BLaER1 treated with 17β-estradiol and CSF1 and Interleukin-3, amounts not matched to agents 10 nM and 100 nM (cell line): ENCODE data around the gene SPACA6.
"Not testable (repeated sequence)": the region's sequence is repeated elsewhere in the genome, so short reads cannot be mapped to it uniquely, and the experiment has no call there.

Experiments used
- H3K27ac ChIP-seq, 11 experiments: shearing (Covaris generic); formaldehyde crosslinking; 2 replicates each; pipeline ENCODE4 v1.8.1; 2022
- H3K27me3 ChIP-seq, 11 experiments: shearing (Covaris generic); formaldehyde crosslinking; 2 replicates each; pipeline ENCODE4 v1.8.1; 2022
- H3K36me3 ChIP-seq, 11 experiments: shearing (Covaris generic); formaldehyde crosslinking; 2 replicates each; pipeline ENCODE4 v1.8.1; 2022
- H3K4me1 ChIP-seq, 10 experiments: shearing (Covaris generic); formaldehyde crosslinking; 2 replicates each; pipeline ENCODE4 v1.8.1; 2022
- H3K4me2 ChIP-seq, 11 experiments: shearing (Covaris generic); formaldehyde crosslinking; 2 replicates each; pipeline ENCODE4 v1.8.1; 2022
- H3K4me3 ChIP-seq, 10 experiments: shearing (Covaris generic); formaldehyde crosslinking; 2 replicates each; pipeline ENCODE4 v1.8.1; 2022
- H3K9ac ChIP-seq, 11 experiments: shearing (Covaris generic); formaldehyde crosslinking; 2 replicates each; pipeline ENCODE4 v1.8.1; 2022
- H3K9me3 ChIP-seq, 11 experiments: shearing (Covaris generic); formaldehyde crosslinking; replicated peaks in 1 of 11; 2 replicates each; pipeline ENCODE4 v1.8.1; 2022
- H4K20me1 ChIP-seq, 11 experiments: shearing (Covaris generic); formaldehyde crosslinking; 2 replicates each; pipeline ENCODE4 v1.8.1; 2022
- Cebpa-rat ChIP-seq, 11 experiments: shearing (Covaris generic); IDR thresholded peaks; 2 replicates each; pipeline ENCODE4 v1.8.1; 2022

Gene SPACA6

DNA sequence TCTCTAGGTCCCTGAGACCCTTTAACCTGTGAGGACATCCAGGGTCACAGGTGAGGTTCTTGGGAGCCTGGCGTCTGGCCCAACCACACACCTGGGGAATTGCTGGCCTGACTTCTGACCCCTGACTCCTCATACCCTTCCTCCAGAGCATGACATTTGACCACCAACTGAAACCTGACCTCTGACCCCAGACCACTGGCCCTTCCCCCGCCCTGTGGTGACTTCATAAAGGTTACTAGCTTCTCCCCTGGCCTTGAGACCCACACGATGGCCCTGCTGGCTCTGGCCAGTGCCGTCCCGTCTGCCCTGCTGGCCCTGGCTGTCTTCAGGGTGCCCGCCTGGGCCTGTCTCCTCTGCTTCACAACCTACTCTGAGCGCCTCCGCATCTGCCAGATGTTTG is at the start of gene SPACA6:
Gene SPACA6 (plus strand): TSS at position 71 of the 400 bp plus-strand sequence. CDS start 197 bp downstream, at position 268.
- peak within 1 kb of the TSS; percentile 89 to 99 (median 96) for H3K4me2 ChIP-seq
- H4K20me1 ChIP-seq: peaks cover 13 to 76% (median 66%) of the 10 kb centered on the region in 11 experiments; a peak in 20 of 22 replicates
- no peaks in the 10 kb centered on the region for H3K9me3 ChIP-seq
- peak within 1 kb of the TSS; percentile 32 to 98 (median 50); a peak in 19 of 22 replicates for H3K9ac ChIP-seq
- peaks cover 21 to 45% (median 29%) of the 10 kb centered on the region in 10 experiments for H3K4me1 ChIP-seq
- peak within 1 kb of the TSS in 8 of 11 experiments; percentile 20 to 81 (median 24); a peak in 11 of 22 replicates for H3K27ac ChIP-seq
- peak within 1 kb of the TSS in 5 of 10 experiments; percentile 78 to 96 (median 88); a peak in 7 of 20 replicates for H3K4me3 ChIP-seq
- TF ChIP-seq Cebpa-rat (IDR thresholded peaks at IDR 0.05): no peak
- no peaks in the 10 kb centered on the region for H3K27me3 ChIP-seq
- peaks cover 49 to 65% (median 62%) of the 10 kb centered on the region in 11 experiments for H3K36me3 ChIP-seq

DNA sequence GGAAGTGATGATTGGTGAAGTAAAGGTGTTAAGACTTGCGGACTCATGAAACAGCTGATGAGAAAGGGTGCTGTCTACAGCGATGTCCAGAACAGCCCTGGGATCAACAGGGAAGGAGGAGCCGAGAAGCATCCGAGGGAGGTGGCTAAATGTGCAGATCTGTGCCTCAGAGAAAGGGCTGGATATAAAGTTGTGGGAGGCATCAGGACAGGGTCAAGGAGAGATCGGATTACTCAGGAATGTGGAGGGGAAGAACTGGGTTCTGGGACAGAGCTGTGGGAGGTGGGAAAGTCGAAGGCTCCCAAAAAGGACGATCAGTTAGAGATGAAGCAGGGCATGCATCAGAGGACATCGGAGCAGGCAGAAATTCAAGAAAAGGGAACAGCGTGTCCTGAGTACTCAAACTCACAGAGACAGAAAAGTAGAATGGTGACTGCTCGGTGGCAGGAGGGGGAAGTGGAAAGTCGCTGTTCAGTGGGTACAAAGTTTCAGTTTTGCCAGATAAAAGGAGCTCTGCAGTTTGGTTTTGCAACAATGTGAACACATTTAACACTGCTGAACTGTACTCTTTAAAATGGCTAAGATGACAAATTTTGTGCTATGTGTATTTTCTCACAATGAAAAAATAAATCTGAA is 48.4 kb upstream of the SPACA6 start:
- Histone ChIP-seq H3K4me2 (no peak overlapping the region), H3K27me3 (no peaks in the 10 kb centered on the region)
- TF ChIP-seq Cebpa-rat (IDR thresholded peaks at IDR 0.05): no peak

DNA sequence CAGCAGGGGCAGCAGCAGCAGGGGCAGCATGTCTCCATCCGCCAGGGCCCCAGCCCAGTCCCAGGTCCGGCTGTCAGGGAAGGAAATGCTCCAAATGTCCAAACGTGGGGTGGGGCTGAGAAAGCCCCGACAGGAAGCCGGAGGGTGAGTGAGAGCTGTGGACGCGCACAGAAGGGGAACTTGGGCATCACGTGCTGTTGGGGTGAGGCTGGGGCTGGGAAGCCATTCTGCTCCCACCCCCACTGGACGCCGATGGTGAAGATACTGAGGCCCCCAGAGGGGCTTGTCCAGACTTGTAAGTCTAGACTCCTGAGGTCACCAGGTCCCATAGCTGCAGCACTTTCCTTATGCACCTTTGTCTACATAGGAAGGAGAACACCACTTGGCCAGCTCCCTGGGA is 46.4 kb upstream of the SPACA6 start, which contains the start of gene SIGLEC14:
Gene SIGLEC14 (minus strand): TSS at position 96 of the 400 bp plus-strand sequence. CDS start 66 bp downstream, at position 30.
- 0 out of 20 replicates have a peak within 1 kb of the TSS, but pooled peaks of 1 of the 10 experiments have one; percentile 12 for H3K4me3 ChIP-seq
- peak within 1 kb of the TSS in 6 of 11 experiments; percentile 22 to 59 (median 40); a peak in 9 of 22 replicates for H3K27ac ChIP-seq
- H3K36me3 ChIP-seq, H3K9me3 ChIP-seq, H3K9ac ChIP-seq, H3K27me3 ChIP-seq, H4K20me1 ChIP-seq: not testable (repeated sequence)
- peaks cover 0 to 36% (median 13%) of the 10 kb centered on the region in 10 experiments; a peak in 12 of 20 replicates for H3K4me1 ChIP-seq
- H3K4me2 ChIP-seq: peak within 1 kb of the TSS in 6 of 11 experiments; percentile 28 to 93 (median 77); a peak in 12 of 22 replicates

More for the DNA sequence above, 48.4 kb upstream of the SPACA6 start:
- H3K9me3 ChIP-seq: no peaks in the 10 kb centered on the region
- H3K4me1 ChIP-seq: peaks cover 0 to 19% (median 6%) of the 10 kb centered on the region in 10 experiments; a peak in 10 of 20 replicates
- no peaks in the 10 kb centered on the region for H4K20me1 ChIP-seq
- no peaks in the 10 kb centered on the region for H3K36me3 ChIP-seq
- H3K4me3 ChIP-seq: no peak overlapping the region
- H3K9ac ChIP-seq: no peak overlapping the region
- H3K27ac ChIP-seq: no peak overlapping the region

GRCh38 chr19:51647318-51647717 is 45.8 kb upstream of the SPACA6 start:
- TF ChIP-seq Cebpa-rat (IDR thresholded peaks at IDR 0.05): no peak
- H3K27me3 ChIP-seq: no peaks in the 10 kb centered on the region
- H3K27ac ChIP-seq: peak overlapping the region in 6 of 11 experiments; percentile 22 to 59 (median 40); a peak in 8 of 22 replicates
- 0 out of 20 replicates have a peak overlapping the region, but pooled peaks of 1 of the 10 experiments have one; percentile 12 for H3K4me3 ChIP-seq
- H4K20me1 ChIP-seq: 0 out of 22 replicates have a peak, but pooled peaks cover 0 to 4% (median 0%) of the 10 kb centered on the region in 11 experiments
- peaks cover 0 to 42% (median 17%) of the 10 kb centered on the region in 10 experiments; a peak in 12 of 20 replicates for H3K4me1 ChIP-seq
- no peaks in the 10 kb centered on the region for H3K36me3 ChIP-seq
- no peaks in the 10 kb centered on the region for H3K9me3 ChIP-seq
- H3K4me2 ChIP-seq: peak overlapping the region in 6 of 11 experiments; percentile 28 to 93 (median 77); a peak in 11 of 22 replicates
- H3K9ac ChIP-seq: no peak overlapping the region

DNA sequence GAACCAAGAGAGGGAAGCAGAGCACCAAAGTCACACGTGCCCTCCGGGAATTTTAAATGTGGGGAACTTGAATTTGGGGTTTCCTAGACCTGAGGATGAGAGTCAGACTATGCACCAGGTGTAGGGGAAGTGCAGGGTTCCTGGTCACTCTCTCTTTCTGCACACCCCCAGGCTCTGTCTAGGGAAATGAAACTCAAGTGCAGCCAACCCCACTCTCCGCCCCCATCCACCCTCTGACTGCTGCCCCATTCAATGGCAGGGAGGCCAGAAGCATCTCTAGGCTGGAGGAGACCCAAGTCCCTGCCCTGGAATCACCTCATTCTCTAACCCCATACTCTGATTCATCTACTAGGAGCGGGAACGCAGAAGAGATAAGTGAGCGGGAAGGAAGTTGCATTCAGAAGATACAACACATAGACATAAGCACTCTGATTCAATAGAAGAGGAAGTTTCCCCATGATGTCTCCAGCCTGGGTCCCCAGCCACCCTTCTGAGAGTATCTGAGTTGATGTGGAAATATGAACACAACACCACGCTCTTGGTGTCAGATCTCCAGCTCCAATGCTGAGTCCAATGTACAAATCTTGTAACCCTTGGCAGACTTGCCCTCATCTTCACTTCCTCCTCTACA is 41.8 kb upstream of the SPACA6 start:
- no peaks in the 10 kb centered on the region for H3K36me3 ChIP-seq
- no peak overlapping the region for H3K4me3 ChIP-seq
- TF ChIP-seq Cebpa-rat (IDR thresholded peaks at IDR 0.05): no peak
- no peaks in the 10 kb centered on the region for H3K9me3 ChIP-seq
- peaks cover 0 to 52% (median 21%) of the 10 kb centered on the region in 10 experiments; a peak in 12 of 20 replicates for H3K4me1 ChIP-seq
- 0 out of 22 replicates have a peak overlapping the region, but pooled peaks of 1 of the 11 experiments have one; percentile 21 for H3K9ac ChIP-seq
- H3K27me3 ChIP-seq: no peaks in the 10 kb centered on the region
- H3K4me2 ChIP-seq: peak overlapping the region in 7 of 11 experiments; percentile 18 to 71 (median 54); a peak in 12 of 22 replicates
- 0 out of 22 replicates have a peak, but pooled peaks cover 0 to 4% (median 0%) of the 10 kb centered on the region in 11 experiments for H4K20me1 ChIP-seq
- peak overlapping the region in 5 of 11 experiments; percentile 3 to 69 (median 45); a peak in 8 of 22 replicates for H3K27ac ChIP-seq

GRCh38 chr19:51652266-51652665 is 40.9 kb upstream of the SPACA6 start:
- Histone ChIP-seq H3K27me3 (no peaks in the 10 kb centered on the region), H3K4me1 (peaks cover 4 to 51% (median 20%) of the 10 kb centered on the region in 10 experiments; a peak in 16 of 20 replicates), H3K36me3 (no peaks in the 10 kb centered on the region), H3K9me3 (no peaks in the 10 kb centered on the region), H3K4me3 (no peak overlapping the region), H4K20me1 (0 out of 22 replicates have a peak, but pooled peaks cover 0 to 4% (median 0%) of the 10 kb centered on the region in 11 experiments), H3K4me2 (peak overlapping the region in 5 of 11 experiments; percentile 53 to 71 (median 59); a peak in 9 of 22 replicates), H3K27ac (peak overlapping the region in 5 of 11 experiments; percentile 3 to 69 (median 45); a peak in 5 of 22 replicates), H3K9ac (no peak overlapping the region)
- no peak for TF ChIP-seq Cebpa-rat (IDR thresholded peaks at IDR 0.05)

DNA sequence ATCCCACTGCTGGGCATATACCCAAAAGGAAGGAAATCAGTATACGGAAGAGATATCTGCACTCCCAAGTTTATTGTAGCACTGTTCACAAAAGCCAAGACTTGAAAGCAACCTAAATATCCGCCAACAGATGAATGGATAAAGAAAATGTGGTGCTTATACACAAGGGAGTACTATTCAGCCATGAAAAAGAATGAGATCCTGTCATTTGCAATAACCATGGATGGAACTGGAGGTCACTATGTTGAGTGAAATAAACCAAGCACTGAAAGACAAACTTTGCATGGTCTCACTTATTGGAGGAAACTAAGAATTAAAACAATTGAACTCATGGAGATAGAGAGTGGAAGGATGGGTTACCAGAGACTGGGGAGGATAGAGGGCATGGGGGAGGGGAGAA is 40.0 kb upstream of the SPACA6 start:
- Histone ChIP-seq H3K4me1 (peaks cover 4 to 56% (median 19%) of the 10 kb centered on the region in 10 experiments; a peak in 16 of 20 replicates), H3K27ac (no peak overlapping the region), H3K27me3 (no peaks in the 10 kb centered on the region), H3K9me3 (no peaks in the 10 kb centered on the region), H4K20me1 (0 out of 22 replicates have a peak, but pooled peaks cover 0 to 4% (median 0%) of the 10 kb centered on the region in 11 experiments), H3K4me2 (no peak overlapping the region), H3K9ac (no peak overlapping the region), H3K36me3 (no peaks in the 10 kb centered on the region), H3K4me3 (no peak overlapping the region)
- no peak for TF ChIP-seq Cebpa-rat (IDR thresholded peaks at IDR 0.05)

DNA sequence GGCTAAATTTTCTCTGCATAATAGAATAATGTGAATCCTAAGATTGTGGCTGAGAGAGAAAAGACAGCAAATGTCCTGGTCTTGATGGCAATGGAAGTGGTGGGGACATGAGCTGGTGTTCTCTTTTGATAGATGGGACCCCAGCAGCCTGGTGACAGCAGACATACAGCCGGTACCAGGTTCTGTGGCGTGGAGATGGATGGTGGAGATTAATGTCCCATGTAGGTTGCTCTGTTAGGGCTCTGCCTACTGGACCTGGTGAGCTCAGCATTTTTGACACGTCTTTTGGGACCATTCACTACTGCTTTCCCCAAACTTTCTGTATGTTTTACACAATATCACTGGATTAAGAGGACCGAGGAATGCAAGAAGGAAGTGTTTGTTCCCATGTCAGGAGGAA is 38.3 kb upstream of the SPACA6 start:
- Histone ChIP-seq H3K4me3 (no peak overlapping the region), H3K27me3 (no peaks in the 10 kb centered on the region), H3K27ac (no peak overlapping the region), H3K36me3 (no peaks in the 10 kb centered on the region), H3K9ac (no peak overlapping the region), H3K4me1 (peaks cover 4 to 57% (median 22%) of the 10 kb centered on the region in 10 experiments; a peak in 16 of 20 replicates), H3K4me2 (peak overlapping the region in 4 of 11 experiments; percentile 16 to 35 (median 18); a peak in 5 of 22 replicates), H3K9me3 (no peaks in the 10 kb centered on the region), H4K20me1 (0 out of 22 replicates have a peak, but pooled peaks cover 0 to 4% (median 0%) of the 10 kb centered on the region in 11 experiments)
- TF ChIP-seq Cebpa-rat (IDR thresholded peaks at IDR 0.05): no peak
